Osteoblast (primary cell): ENCODE measurements around the gene GPX6. TPM values are rescaled to one million over a fixed set of nuclear protein-coding genes. Genes with fewer than 3 reads are reported as not detected.

ENCODE experiments used
- DNase-seq: peaks from one replicate; pipeline ENCODE4 v3.0.0; 2011; ENCODE audit warnings: low spot score, mixed read lengths; ENCODE audit not compliant: insufficient read length; ENCODE audit errors: missing footprints
- H2AFZ ChIP-seq: 2 replicates; pipeline ENCODE4 v1.6.0; 2011; ENCODE audit warnings: mild to moderate bottlenecking, low read length
- H3K27ac ChIP-seq: 2 replicates; pipeline ENCODE4 v1.5.1; 2011; ENCODE audit warnings: mild to moderate bottlenecking, low read depth, low read length, moderate library complexity
- H3K27me3 ChIP-seq: 2 replicates; pipeline ENCODE4 v1.6.0; 2012; ENCODE audit warnings: mild to moderate bottlenecking, control low read depth, inconsistent platforms, low read length, moderate library complexity; ENCODE audit not compliant: insufficient read depth
- H3K36me3 ChIP-seq: 2 replicates; pipeline ENCODE4 v1.5.1; 2011; ENCODE audit warnings: mild to moderate bottlenecking, low read length, control low read depth, moderate library complexity; ENCODE audit not compliant: insufficient read depth
- H3K4me1 ChIP-seq: 2 replicates; pipeline ENCODE4 v1.5.1; 2011; ENCODE audit warnings: mild to moderate bottlenecking, low read length, control low read depth, moderate library complexity; ENCODE audit not compliant: insufficient read depth
- H3K4me2 ChIP-seq: 2 replicates; pipeline ENCODE4 v1.6.0; 2011; ENCODE audit warnings: mild to moderate bottlenecking, low read length; ENCODE audit not compliant: insufficient read depth
- H3K4me3 ChIP-seq: fragments of 200-600 bp; sonication (generic); 3 replicates; pipeline ENCODE4 v1.5.1; 2012; ENCODE audit warnings: mild to moderate bottlenecking, low read length, inconsistent platforms; ENCODE audit not compliant: insufficient read depth
- H3K79me2 ChIP-seq: 2 replicates; pipeline ENCODE4 v1.6.0; 2012; ENCODE audit warnings: mild to moderate bottlenecking, low read length, control low read depth, inconsistent platforms; ENCODE audit not compliant: insufficient read depth
- H3K9me3 ChIP-seq: 2 replicates; pipeline ENCODE4 v1.5.1; 2011; ENCODE audit warnings: low read depth, low read length, control low read depth
- H4K20me1 ChIP-seq: 2 replicates; pipeline ENCODE4 v1.6.0; 2012; ENCODE audit warnings: mild to moderate bottlenecking, low read length, control low read depth; ENCODE audit not compliant: insufficient read depth
- CTCF ChIP-seq: IDR thresholded peaks from 2 replicates; pipeline ENCODE4 v1.5.1; 2011; ENCODE audit warnings: mild to moderate bottlenecking, low read depth, low read length, moderate library complexity; ENCODE audit errors: extremely low read depth
- total RNA-seq: library from RNA; depleted of rRNA; stranded (reverse); fragments of >200 nt; gene quantifications from 2 replicates; pipeline ENCODE4 v1.2.3, GENCODE V29; 2012

The GPX6 gene
- total RNA-seq, 1 donor, result not detected

- Histone ChIP-seq H2AFZ (no peak overlapping the region), H3K4me3 (no peak overlapping the region), H3K27ac (no peak overlapping the region), H3K27me3 (no peaks in the 10 kb centered on the region), H3K79me2 (no peaks in the 10 kb centered on the region), H4K20me1 (no peaks in the 10 kb centered on the region), H3K9me3 (no peaks in the 10 kb centered on the region), H3K4me1 (peaks cover 4% of the 10 kb centered on the region), H3K4me2 (no peak overlapping the region), H3K36me3 (no peaks in the 10 kb centered on the region)
- no peak for TF ChIP-seq CTCF
- DNase-seq, result no peak
Measured at GRCh38 chr6:28486988-28487742, 28.4 kb downstream of the GPX6 start.

GRCh38 chr6:28486533-28486932 lies 29.1 kb downstream of the GPX6 start:
- no peak for DNase-seq
- no peak for TF ChIP-seq CTCF
- H3K9me3 ChIP-seq, result no peaks in the 10 kb centered on the region
- no peak overlapping the region for H3K4me2 ChIP-seq
- H3K36me3 ChIP-seq, result no peaks in the 10 kb centered on the region
- H3K4me3 ChIP-seq, result no peak overlapping the region
- H2AFZ ChIP-seq, result no peak overlapping the region
- peaks cover 4% of the 10 kb centered on the region for H3K4me1 ChIP-seq
- no peaks in the 10 kb centered on the region for H3K27me3 ChIP-seq
- H4K20me1 ChIP-seq, result no peaks in the 10 kb centered on the region
- no peaks in the 10 kb centered on the region for H3K79me2 ChIP-seq
- no peak overlapping the region for H3K27ac ChIP-seq

- no peak for TF ChIP-seq CTCF
- H3K27ac ChIP-seq, result no peak overlapping the region
- no peaks in the 10 kb centered on the region for H3K79me2 ChIP-seq
- H2AFZ ChIP-seq, result no peak overlapping the region
- H3K9me3 ChIP-seq, result no peaks in the 10 kb centered on the region
- no peak for DNase-seq
- H3K4me1 ChIP-seq, result peaks cover under 1% of the 10 kb centered on the region
- no peaks in the 10 kb centered on the region for H3K36me3 ChIP-seq
- H3K27me3 ChIP-seq, result peaks cover under 1% of the 10 kb centered on the region
- H3K4me2 ChIP-seq, result no peak overlapping the region
- no peaks in the 10 kb centered on the region for H4K20me1 ChIP-seq
- H3K4me3 ChIP-seq, result no peak overlapping the region
Measured at GRCh38 chr6:28485482-28485881, 30.1 kb downstream of the GPX6 start.

GRCh38 chr6:28480253-28480932 lies 35.2 kb downstream of the GPX6 start:
- Histone ChIP-seq H3K27me3 (peaks cover 21% of the 10 kb centered on the region), H3K4me3 (no peak overlapping the region), H4K20me1 (no peaks in the 10 kb centered on the region), H2AFZ (no peak overlapping the region), H3K9me3 (no peaks in the 10 kb centered on the region), H3K4me1 (no peaks in the 10 kb centered on the region), H3K79me2 (no peaks in the 10 kb centered on the region), H3K4me2 (no peak overlapping the region), H3K27ac (no peak overlapping the region), H3K36me3 (no peaks in the 10 kb centered on the region)
- TF ChIP-seq CTCF, result no peak
- DNase-seq, result no peak
